K562 (cell line): ENCODE results near the gene UGT2B7. TPM values are rescaled to one million over a fixed set of nuclear protein-coding genes. Genes with fewer than 3 reads are reported as not detected.

Source experiments
- POLR2AphosphoS5 ChIP-seq: IDR thresholded peaks from 2 replicates; pipeline ENCODE4 v1.6.1; 2011; ENCODE audit warnings: mild to moderate bottlenecking, low read depth, low read length, moderate library complexity; ENCODE audit not compliant: control insufficient read depth, insufficient read depth
- WHSC1 ChIP-seq: IDR thresholded peaks from one replicate; pipeline ENCODE4 v1.6.1; 2012; ENCODE audit warnings: low read length, control low read depth, inconsistent platforms
- ZKSCAN1 ChIP-seq: fragments of 150-350 bp; IDR thresholded peaks from 2 replicates; pipeline ENCODE4 v1.6.1; 2016; ENCODE audit warnings: low read depth, low read length
- polyA plus RNA-seq, 8 experiments: library from polyadenylated mRNA; depleted of rRNA in 4 of 8; stranded (reverse) in 5 of 8; unstranded in 3 of 8; fragments of >200 nt; fragmentation: Nextera tagmentation in 2 of 8; fragmentation: Illumina TruSeq in 1 of 8; extraction: Ambion mirVana in 2 of 8; extraction: Trizol in 1 of 8; gene quantifications; 2 replicates each; pipeline versions ENCODE4 v1.2.1 to v1.2.3, GENCODE V29; 2011 to 2014; ENCODE audit warnings: inconsistent platforms in 1 of 8, missing spikeins in 1 of 8
- total RNA-seq, 7 experiments: library from RNA; depleted of rRNA in 6 of 7; stranded (reverse); fragments of >200 nt in 6 of 7; fragmentation: Illumina TruSeq in 2 of 7; extraction: Trizol in 2 of 7; gene quantifications; 2 replicates each; pipeline versions ENCODE4 v1.2.1 to v1.2.3, GENCODE V29; 2011 to 2021; ENCODE audit warnings: low replicate concordance in 1 of 7
- TF ChIP-seq, protein P1 (sequence below), 2 experiments: IDR thresholded peaks in 1 of 2; conservative IDR thresholded peaks in 1 of 2; 2 replicates each; pipeline ENCODE4 v1.6.1; 2016; ENCODE audit warnings: low read depth in 2 of 2, mild to moderate bottlenecking in 1 of 2, missing compliant biosample characterization in 1 of 2, missing genetic modification characterization in 1 of 2, moderate library complexity in 1 of 2
- TF ChIP-seq, protein P2 (sequence below), 2 experiments: fragments of 450-650 bp in 1 of 2; IDR thresholded peaks; 2 replicates each; pipeline ENCODE4 v1.6.1; 2011 to 2017; ENCODE audit warnings: low read depth in 2 of 2, antibody characterized with exemption in 1 of 2, borderline replicate concordance in 1 of 2, low read length in 1 of 2, mild to moderate bottlenecking in 1 of 2, mixed read lengths in 1 of 2; ENCODE audit not compliant: control insufficient read depth in 1 of 2

Gene UGT2B7
- total and polyA plus RNA-seq, 9 of the 15 experiments (the other 6 are each of a cell fraction or from before 2014, with no cell fraction given), result 0.04 to 0.18 (median 0.14) TPM; not detected in 5

DNA sequence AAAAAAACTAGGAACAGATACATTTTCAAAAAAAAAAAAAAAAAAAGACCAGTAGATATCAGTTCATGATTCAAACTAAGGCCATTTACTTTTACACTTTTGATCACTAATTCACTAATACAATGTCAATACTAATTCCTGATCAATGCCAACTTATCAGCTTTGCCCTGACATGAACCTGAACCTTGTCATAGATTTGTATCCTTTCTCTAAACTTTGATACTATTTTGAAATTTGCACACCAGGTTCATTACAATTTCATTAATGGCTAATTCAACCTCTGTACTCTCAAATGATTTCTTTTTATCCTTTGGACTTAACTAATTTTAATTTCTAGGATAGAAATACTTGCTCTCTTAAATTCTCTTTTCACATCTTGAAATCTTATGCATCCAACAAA, 37.7 kb downstream of the UGT2B7 start (continued):
- TF ChIP-seq WHSC1 (no peak), POLR2AphosphoS5 (no peak), ZKSCAN1 (no peak)
- TF ChIP-seq, protein P1, sequence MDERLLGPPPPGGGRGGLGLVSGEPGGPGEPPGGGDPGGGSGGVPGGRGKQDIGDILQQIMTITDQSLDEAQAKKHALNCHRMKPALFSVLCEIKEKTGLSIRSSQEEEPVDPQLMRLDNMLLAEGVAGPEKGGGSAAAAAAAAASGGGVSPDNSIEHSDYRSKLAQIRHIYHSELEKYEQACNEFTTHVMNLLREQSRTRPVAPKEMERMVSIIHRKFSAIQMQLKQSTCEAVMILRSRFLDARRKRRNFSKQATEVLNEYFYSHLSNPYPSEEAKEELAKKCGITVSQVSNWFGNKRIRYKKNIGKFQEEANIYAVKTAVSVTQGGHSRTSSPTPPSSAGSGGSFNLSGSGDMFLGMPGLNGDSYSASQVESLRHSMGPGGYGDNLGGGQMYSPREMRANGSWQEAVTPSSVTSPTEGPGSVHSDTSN (CRISPR knock-in tag; IDR thresholded peaks at IDR 0.05; ENCODE audit: low read depth), result no peak
- TF ChIP-seq, protein P1 (tag; conservative IDR thresholded peaks at IDR 0.05; ENCODE audit: low read depth), result no peak
- TF ChIP-seq, protein P2, sequence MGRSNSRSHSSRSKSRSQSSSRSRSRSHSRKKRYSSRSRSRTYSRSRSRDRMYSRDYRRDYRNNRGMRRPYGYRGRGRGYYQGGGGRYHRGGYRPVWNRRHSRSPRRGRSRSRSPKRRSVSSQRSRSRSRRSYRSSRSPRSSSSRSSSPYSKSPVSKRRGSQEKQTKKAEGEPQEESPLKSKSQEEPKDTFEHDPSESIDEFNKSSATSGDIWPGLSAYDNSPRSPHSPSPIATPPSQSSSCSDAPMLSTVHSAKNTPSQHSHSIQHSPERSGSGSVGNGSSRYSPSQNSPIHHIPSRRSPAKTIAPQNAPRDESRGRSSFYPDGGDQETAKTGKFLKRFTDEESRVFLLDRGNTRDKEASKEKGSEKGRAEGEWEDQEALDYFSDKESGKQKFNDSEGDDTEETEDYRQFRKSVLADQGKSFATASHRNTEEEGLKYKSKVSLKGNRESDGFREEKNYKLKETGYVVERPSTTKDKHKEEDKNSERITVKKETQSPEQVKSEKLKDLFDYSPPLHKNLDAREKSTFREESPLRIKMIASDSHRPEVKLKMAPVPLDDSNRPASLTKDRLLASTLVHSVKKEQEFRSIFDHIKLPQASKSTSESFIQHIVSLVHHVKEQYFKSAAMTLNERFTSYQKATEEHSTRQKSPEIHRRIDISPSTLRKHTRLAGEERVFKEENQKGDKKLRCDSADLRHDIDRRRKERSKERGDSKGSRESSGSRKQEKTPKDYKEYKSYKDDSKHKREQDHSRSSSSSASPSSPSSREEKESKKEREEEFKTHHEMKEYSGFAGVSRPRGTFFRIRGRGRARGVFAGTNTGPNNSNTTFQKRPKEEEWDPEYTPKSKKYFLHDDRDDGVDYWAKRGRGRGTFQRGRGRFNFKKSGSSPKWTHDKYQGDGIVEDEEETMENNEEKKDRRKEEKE (IDR thresholded peaks at IDR 0.05; ENCODE audit: borderline replicate concordance in 1 of 2, control insufficient read depth in 1 of 2, low read depth in 2 of 2, low read length in 1 of 2), result no peak
